ENCODE results near the gene ITGAL.
A peak's percentile ranks its signal among the peaks of the same experiment; 100 is the strongest.
"Not testable (repeated sequence)": the region's sequence is repeated elsewhere in the genome, so short reads cannot be mapped to it uniquely, and the experiment has no call there.

Gene ITGAL

GRCh38 chr16:30474684-30475083 lies 2.1 kb downstream of the ITGAL start:
- Mint-ChIP-seq H3K4me1 (peaks cover 71% of the 10 kb centered on the region), H3K4me3 (peak overlapping the region; percentile 87), H3K9me3 (no peaks in the 10 kb centered on the region), H3K27me3 (no peaks in the 10 kb centered on the region), H3K27ac (peak overlapping the region; percentile 92), H3K36me3 (peaks cover 18% of the 10 kb centered on the region)

DNA sequence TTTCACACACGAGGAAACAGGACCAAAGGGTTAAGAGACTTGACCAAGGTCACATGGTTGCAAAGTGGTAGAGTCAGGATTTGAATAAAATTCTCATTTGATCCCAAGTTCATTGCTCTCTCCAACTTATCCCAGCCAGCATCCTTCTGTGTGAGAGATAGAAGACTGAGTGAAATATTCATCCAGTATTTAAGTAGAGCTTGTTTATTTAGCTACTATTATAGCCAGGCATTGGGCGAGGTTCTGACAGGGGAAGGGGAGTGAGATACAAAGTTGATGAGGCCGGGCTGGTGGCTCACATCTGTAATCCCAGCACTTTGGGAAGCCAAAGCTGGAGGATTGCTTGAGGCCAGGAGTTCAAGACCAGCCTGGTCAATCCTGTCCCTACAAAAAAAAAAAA lies 4.4 kb downstream of the ITGAL start:
- Mint-ChIP-seq H3K4me1 (peaks cover 74% of the 10 kb centered on the region), H3K27me3 (no peaks in the 10 kb centered on the region), H3K27ac (no peak overlapping the region), H3K36me3 (peaks cover 27% of the 10 kb centered on the region), H3K4me3 (no peak overlapping the region), H3K9me3 (no peaks in the 10 kb centered on the region)

DNA sequence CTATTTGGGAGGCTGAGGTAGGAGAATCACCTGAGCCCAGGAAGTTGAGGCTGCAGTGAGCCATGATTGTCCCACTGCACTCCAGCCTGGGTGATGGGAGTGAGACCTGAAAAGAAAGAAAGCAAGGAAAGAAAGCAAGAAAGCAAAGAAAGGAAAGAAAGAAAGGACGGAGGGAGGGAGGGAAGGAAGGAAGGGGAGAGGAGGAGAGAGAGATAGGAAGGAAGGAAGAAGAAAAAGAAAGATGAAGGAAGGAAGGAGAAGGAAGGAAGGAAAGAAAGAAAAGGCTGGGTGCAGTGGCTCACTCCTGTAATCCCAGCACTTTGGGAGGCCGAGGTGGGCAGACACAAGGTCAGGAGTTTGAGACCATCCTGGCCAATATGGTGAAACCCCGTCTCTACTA lies 5.2 kb downstream of the ITGAL start:
- H3K9me3 Mint-ChIP-seq, H3K4me3 Mint-ChIP-seq, H3K27me3 Mint-ChIP-seq: not testable (repeated sequence)
- Mint-ChIP-seq H3K36me3 (peaks cover 30% of the 10 kb centered on the region), H3K4me1 (peaks cover 72% of the 10 kb centered on the region), H3K27ac (peak overlapping the region; percentile 68)

DNA sequence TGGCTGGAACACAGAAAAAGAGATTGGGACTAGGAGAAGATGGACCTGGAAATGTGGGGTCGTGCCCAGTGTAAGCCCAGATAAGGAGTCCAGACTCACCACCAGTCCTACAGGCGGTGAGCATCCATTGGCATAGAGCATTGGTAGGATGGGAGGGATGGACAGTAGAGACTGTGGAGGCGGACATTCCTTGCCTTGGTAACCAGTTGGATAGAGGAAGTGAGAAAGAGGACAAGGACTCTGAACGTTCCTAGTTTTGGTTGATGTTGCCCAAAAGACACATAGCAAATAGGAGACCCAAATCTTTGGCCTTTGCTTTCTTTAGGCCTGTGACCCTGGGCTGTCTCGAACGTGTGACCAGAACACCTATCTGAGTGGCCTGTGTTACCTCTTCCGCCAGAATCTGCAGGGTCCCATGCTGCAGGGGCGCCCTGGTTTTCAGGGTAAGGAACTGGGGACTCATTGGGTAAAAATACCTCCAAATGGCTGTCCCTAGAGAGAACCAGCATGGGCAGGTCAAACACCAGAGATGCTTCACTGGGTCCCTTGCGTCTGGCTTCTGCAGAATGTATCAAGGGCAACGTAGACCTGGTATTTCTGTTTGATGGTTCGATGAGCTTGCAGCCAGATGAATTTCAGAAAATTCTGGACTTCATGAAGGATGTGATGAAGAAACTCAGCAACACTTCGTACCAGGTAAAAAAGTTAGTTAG lies 6.4 kb downstream of the ITGAL start:
- Mint-ChIP-seq H3K27me3 (no peaks in the 10 kb centered on the region), H3K4me3 (no peak overlapping the region), H3K27ac (peak overlapping the region; percentile 33), H3K9me3 (no peaks in the 10 kb centered on the region), H3K36me3 (peaks cover 31% of the 10 kb centered on the region), H3K4me1 (peaks cover 68% of the 10 kb centered on the region)

DNA sequence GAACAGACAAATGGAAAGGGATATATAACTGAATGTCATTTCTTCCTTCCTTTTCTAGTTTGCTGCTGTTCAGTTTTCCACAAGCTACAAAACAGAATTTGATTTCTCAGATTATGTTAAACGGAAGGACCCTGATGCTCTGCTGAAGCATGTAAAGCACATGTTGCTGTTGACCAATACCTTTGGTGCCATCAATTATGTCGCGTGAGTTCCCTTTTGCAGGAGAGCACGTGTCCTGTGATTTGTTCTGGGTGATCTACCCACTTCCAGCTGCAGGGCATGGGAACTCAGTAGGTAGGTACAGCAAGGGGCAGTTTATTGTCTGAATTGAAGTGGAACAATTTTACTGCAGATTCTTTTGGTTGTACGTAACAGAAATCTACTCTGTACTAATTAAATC lies 8.8 kb downstream of the ITGAL start:
- Mint-ChIP-seq H3K4me3 (no peak overlapping the region), H3K36me3 (peaks cover 24% of the 10 kb centered on the region), H3K9me3 (no peaks in the 10 kb centered on the region), H3K4me1 (peaks cover 62% of the 10 kb centered on the region), H3K27ac (peak overlapping the region; percentile 80), H3K27me3 (no peaks in the 10 kb centered on the region)

DNA sequence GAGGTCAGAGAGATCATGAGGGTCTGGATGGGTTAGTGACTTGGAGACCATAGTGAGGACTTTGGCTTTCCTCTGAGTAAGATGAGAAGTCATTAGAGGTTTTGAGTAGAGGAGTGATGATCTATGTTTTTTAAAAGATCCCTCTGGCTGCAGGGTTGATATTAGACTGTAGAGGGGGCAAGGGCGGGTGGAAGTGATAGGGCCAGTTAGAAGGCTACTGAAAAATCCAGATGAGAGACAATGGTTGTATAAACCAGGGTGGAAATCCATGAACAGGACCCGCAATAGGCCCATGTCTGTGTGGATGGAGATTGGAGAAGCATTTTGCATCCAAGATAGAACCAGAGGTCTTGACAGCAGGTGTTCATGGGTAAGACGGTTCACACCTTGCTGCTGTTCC lies 9.8 kb downstream of the ITGAL start:
- peaks cover 23% of the 10 kb centered on the region for H3K36me3 Mint-ChIP-seq
- peaks cover 58% of the 10 kb centered on the region for H3K4me1 Mint-ChIP-seq
- peak overlapping the region; percentile 1 for H3K27ac Mint-ChIP-seq
- no peaks in the 10 kb centered on the region for H3K27me3 Mint-ChIP-seq
- H3K9me3 Mint-ChIP-seq, result no peaks in the 10 kb centered on the region
- H3K4me3 Mint-ChIP-seq, result no peak overlapping the region

- no peaks in the 10 kb centered on the region for H3K9me3 Mint-ChIP-seq
- H3K36me3 Mint-ChIP-seq, result peaks cover 25% of the 10 kb centered on the region
- peaks cover 59% of the 10 kb centered on the region for H3K4me1 Mint-ChIP-seq
- no peak overlapping the region for H3K4me3 Mint-ChIP-seq
- peak overlapping the region; percentile 31 for H3K27ac Mint-ChIP-seq
- no peaks in the 10 kb centered on the region for H3K27me3 Mint-ChIP-seq
Measured at GRCh38 chr16:30484887-30485286, 12.3 kb downstream of the ITGAL start.

DNA sequence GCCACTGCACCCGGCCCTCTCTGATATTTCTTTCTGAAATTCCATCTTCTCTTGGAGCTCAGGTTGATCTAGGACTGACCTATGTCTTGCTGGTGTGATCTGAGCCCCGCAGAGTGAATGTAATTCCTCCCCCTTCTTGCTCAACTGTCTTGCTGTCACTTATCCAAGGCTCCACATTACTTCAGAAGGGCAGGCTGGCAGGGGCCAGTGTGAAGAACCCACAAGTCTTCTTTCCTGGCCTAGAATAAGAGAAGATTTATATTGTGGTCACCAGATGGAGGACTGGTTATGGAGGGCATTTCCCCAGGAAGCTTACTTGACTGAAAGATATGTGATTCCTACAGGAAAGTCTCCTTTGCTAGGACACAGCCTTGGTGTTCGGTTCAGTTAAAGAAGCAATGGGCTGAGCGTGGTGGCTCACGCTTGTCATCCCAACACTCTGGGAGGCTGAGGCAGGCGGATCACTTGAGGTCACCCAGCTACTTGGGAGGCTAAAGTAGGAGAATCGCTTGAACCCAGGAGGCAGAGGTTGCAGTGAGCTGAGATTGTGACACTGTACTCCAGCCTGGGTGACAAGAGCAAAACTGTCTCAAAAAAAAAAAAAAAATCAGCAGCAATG lies 13.4 kb downstream of the ITGAL start:
- Mint-ChIP-seq H3K27ac (peak overlapping the region; percentile 92), H3K4me3 (no peak overlapping the region), H3K9me3 (no peaks in the 10 kb centered on the region), H3K36me3 (peaks cover 25% of the 10 kb centered on the region), H3K4me1 (peaks cover 57% of the 10 kb centered on the region), H3K27me3 (no peaks in the 10 kb centered on the region)

- Mint-ChIP-seq H3K36me3 (peaks cover 17% of the 10 kb centered on the region), H3K27ac (peak overlapping the region; percentile 23), H3K4me3 (no peak overlapping the region), H3K9me3 (no peaks in the 10 kb centered on the region), H3K4me1 (peaks cover 47% of the 10 kb centered on the region), H3K27me3 (no peaks in the 10 kb centered on the region)
Measured at GRCh38 chr16:30488764-30489605, 16.4 kb downstream of the ITGAL start.

DNA sequence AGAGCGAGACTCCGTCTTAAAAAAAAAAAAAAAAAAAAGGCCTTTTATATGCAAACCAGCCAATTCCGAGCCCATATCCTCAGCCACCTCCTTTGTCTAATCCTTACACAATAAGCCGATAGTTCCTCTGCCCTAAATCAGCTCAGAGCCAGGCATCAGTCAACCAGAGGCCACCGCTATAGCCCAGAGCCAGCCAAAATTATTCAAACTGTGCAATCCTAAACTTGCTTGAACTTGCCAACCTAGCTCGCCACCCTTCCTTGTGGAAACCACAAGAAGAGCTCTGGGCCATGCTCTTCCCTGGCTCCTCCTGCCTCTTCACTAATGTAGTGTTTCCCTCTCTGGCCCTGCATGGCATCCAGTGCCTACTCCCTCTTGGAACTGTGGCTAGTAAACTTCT lies 17.7 kb downstream of the ITGAL start:
- Mint-ChIP-seq H3K9me3 (no peaks in the 10 kb centered on the region), H3K36me3 (peaks cover 21% of the 10 kb centered on the region), H3K27ac (peak overlapping the region; percentile 68), H3K4me3 (no peak overlapping the region), H3K4me1 (peaks cover 45% of the 10 kb centered on the region), H3K27me3 (no peaks in the 10 kb centered on the region)

- H3K27ac Mint-ChIP-seq, result no peak overlapping the region
- peaks cover 40% of the 10 kb centered on the region for H3K4me1 Mint-ChIP-seq
- no peaks in the 10 kb centered on the region for H3K9me3 Mint-ChIP-seq
- peaks cover 21% of the 10 kb centered on the region for H3K36me3 Mint-ChIP-seq
- no peaks in the 10 kb centered on the region for H3K27me3 Mint-ChIP-seq
- no peak overlapping the region for H3K4me3 Mint-ChIP-seq
Measured at GRCh38 chr16:30491229-30491628, 18.7 kb downstream of the ITGAL start.

DNA sequence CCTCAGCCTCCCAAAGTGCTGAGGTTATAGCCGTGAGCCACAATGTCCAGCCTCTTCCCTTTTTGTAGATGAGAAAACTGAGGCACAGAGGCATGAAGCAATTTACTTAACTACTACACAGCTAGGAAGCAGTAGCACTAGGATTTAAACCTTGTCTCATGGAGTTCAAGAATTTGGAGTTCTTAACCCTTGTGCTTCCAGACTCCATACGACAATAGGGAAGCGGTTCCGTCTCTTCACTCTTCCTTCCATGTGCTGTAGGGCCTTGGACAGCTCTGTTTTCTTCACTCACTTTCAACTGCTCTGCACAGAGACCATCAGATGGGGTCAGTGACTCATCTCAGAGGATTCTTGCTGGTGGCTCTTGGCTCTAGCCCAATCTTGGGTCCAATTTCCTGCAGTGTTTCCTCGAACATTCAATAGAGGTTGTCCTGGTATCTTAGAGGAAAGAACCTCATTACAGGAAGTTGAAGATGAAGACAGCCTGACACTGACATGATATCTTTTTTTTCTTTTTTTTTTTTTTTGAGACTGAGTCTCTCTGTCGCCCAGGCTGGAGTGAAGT lies 19.3 kb downstream of the ITGAL start:
- peaks cover 18% of the 10 kb centered on the region for H3K36me3 Mint-ChIP-seq

GRCh38 chr16:30493941-30494488 lies 21.5 kb downstream of the ITGAL start:
- Mint-ChIP-seq H3K36me3 (peaks cover 12% of the 10 kb centered on the region), H3K27ac (peak overlapping the region; percentile 65), H3K27me3 (no peaks in the 10 kb centered on the region), H3K4me3 (no peak overlapping the region), H3K4me1 (peaks cover 25% of the 10 kb centered on the region), H3K9me3 (no peaks in the 10 kb centered on the region)

More for the DNA sequence above, 19.3 kb downstream of the ITGAL start:
- Mint-ChIP-seq H3K4me3 (no peak overlapping the region), H3K27ac (peak overlapping the region; percentile 70), H3K27me3 (no peaks in the 10 kb centered on the region), H3K9me3 (no peaks in the 10 kb centered on the region), H3K4me1 (peaks cover 36% of the 10 kb centered on the region)

- Mint-ChIP-seq H3K27me3 (no peaks in the 10 kb centered on the region), H3K9me3 (no peaks in the 10 kb centered on the region), H3K36me3 (peaks cover 13% of the 10 kb centered on the region), H3K27ac (no peak overlapping the region), H3K4me3 (no peak overlapping the region), H3K4me1 (peaks cover 26% of the 10 kb centered on the region)
Measured at GRCh38 chr16:30494709-30495108, 22.2 kb downstream of the ITGAL start.

GRCh38 chr16:30499284-30499683 lies 26.7 kb downstream of the ITGAL start:
- Mint-ChIP-seq H3K27ac (no peak overlapping the region), H3K4me1 (peaks cover 16% of the 10 kb centered on the region), H3K4me3 (no peak overlapping the region), H3K9me3 (no peaks in the 10 kb centered on the region), H3K36me3 (peaks cover 12% of the 10 kb centered on the region), H3K27me3 (no peaks in the 10 kb centered on the region)

All from activated naive CD4-positive, alpha-beta T cell treated with anti-CD3 and anti-CD28 coated beads, Interleukin-2, amount 50 U/mL, for 24 hours (primary cell).